SK-N-MC (cell line): Measurements from ENCODE around the gene KCNT2.

Experiments
- DNase-seq: peaks from one replicate; pipeline ENCODE4 v3.0.0-alpha.2; 2011; ENCODE audit warnings: low read depth, low spot score
- H3K27ac ChIP-seq: fragments of 200-600 bp; sonication (generic); 2 replicates; pipeline ENCODE4 v1.5.1; 2016; ENCODE audit warnings: mixed run types
- H3K36me3 ChIP-seq: fragments of 200-600 bp; sonication (generic); 2 replicates; pipeline ENCODE4 v1.6.1; 2017; ENCODE audit warnings: antibody characterized with exemption, low read length, mixed read lengths; ENCODE audit not compliant: insufficient read depth
- H3K4me3 ChIP-seq: fragments of 200-600 bp; sonication (generic); 2 replicates; pipeline ENCODE4 v1.5.1; 2016
- H3K9ac ChIP-seq: fragments of 200-600 bp; sonication (generic); 2 replicates; pipeline ENCODE4 v1.8.0; 2017; ENCODE audit warnings: mixed run types, mixed read lengths; ENCODE audit not compliant: insufficient read length
- H3K9me3 ChIP-seq: fragments of 200-600 bp; sonication (generic); 2 replicates; pipeline ENCODE4 v1.6.1; 2017; ENCODE audit warnings: low read depth, mild to moderate bottlenecking, antibody characterized with exemption, low read length, moderate library complexity, mixed read lengths
- EZH2 ChIP-seq: fragments of 200-600 bp; sonication (generic); IDR thresholded peaks from one replicate; pipeline ENCODE4 v1.6.1; 2017; ENCODE audit warnings: antibody characterized with exemption
- FOXP2 ChIP-seq: optimal IDR thresholded peaks from 2 replicates; pipeline ENCODE3; 2011; ENCODE audit warnings: mild to moderate bottlenecking, moderate library complexity; ENCODE audit not compliant: insufficient read depth; ENCODE audit errors: extremely low read length, control extremely low read depth
- POLR2AphosphoS5 ChIP-seq: IDR thresholded peaks from 2 replicates; pipeline ENCODE4 v1.6.1; 2012; ENCODE audit warnings: mild to moderate bottlenecking, low read depth, low read length, borderline replicate concordance

Gene KCNT2

GRCh38 chr1:196607981-196608380 lies 259 bp downstream of the KCNT2 start:
- Histone ChIP-seq H3K9me3 (no peaks in the 10 kb centered on the region), H3K36me3 (no peaks in the 10 kb centered on the region), H3K4me3 (peak overlapping the region; percentile 71), H3K27ac (no peak overlapping the region), H3K9ac (no peak overlapping the region)
- TF ChIP-seq POLR2AphosphoS5 (no peak), EZH2 (no peak), FOXP2 (no peak)
- no peak for DNase-seq

- H3K36me3 ChIP-seq = no peaks in the 10 kb centered on the region
- DNase-seq = no peak
- no peak overlapping the region for H3K4me3 ChIP-seq
- H3K9ac ChIP-seq = no peak overlapping the region
- no peaks in the 10 kb centered on the region for H3K9me3 ChIP-seq
- TF ChIP-seq EZH2 = no peak
- TF ChIP-seq POLR2AphosphoS5 = no peak
- no peak for TF ChIP-seq FOXP2
- H3K27ac ChIP-seq = no peak overlapping the region
Observed at GRCh38 chr1:196603651-196604050, 4.6 kb downstream of the KCNT2 start.

- DNase-seq = no peak
- H3K36me3 ChIP-seq = no peaks in the 10 kb centered on the region
- H3K9me3 ChIP-seq = no peaks in the 10 kb centered on the region
- no peak overlapping the region for H3K4me3 ChIP-seq
- TF ChIP-seq EZH2 (no peak), POLR2AphosphoS5 (no peak), FOXP2 (no peak)
- H3K9ac ChIP-seq = no peak overlapping the region
- H3K27ac ChIP-seq = no peak overlapping the region
Observed at GRCh38 chr1:196598942-196599748, 9.1 kb downstream of the KCNT2 start.

- TF ChIP-seq EZH2 (no peak), FOXP2 (no peak), POLR2AphosphoS5 (no peak)
- Histone ChIP-seq H3K9ac (no peak overlapping the region), H3K4me3 (no peak overlapping the region), H3K27ac (no peak overlapping the region), H3K36me3 (no peaks in the 10 kb centered on the region), H3K9me3 (no peaks in the 10 kb centered on the region)
- no peak for DNase-seq
Observed at GRCh38 chr1:196594700-196595099, 13.5 kb downstream of the KCNT2 start.

GRCh38 chr1:196593955-196594354 lies 14.3 kb downstream of the KCNT2 start:
- TF ChIP-seq POLR2AphosphoS5 (no peak), EZH2 (no peak), FOXP2 (no peak)
- no peak for DNase-seq
- no peak overlapping the region for H3K4me3 ChIP-seq
- H3K9me3 ChIP-seq = no peaks in the 10 kb centered on the region
- H3K36me3 ChIP-seq = no peaks in the 10 kb centered on the region
- no peak overlapping the region for H3K9ac ChIP-seq
- no peak overlapping the region for H3K27ac ChIP-seq

GRCh38 chr1:196590959-196591358 lies 17.3 kb downstream of the KCNT2 start:
- no peaks in the 10 kb centered on the region for H3K9me3 ChIP-seq
- DNase-seq = no peak
- H3K4me3 ChIP-seq = no peak overlapping the region
- H3K36me3 ChIP-seq = no peaks in the 10 kb centered on the region
- H3K9ac ChIP-seq = no peak overlapping the region
- H3K27ac ChIP-seq = no peak overlapping the region
- TF ChIP-seq FOXP2 = no peak
- TF ChIP-seq POLR2AphosphoS5 = no peak
- no peak for TF ChIP-seq EZH2

- no peak overlapping the region for H3K4me3 ChIP-seq
- no peak overlapping the region for H3K9ac ChIP-seq
- no peak overlapping the region for H3K27ac ChIP-seq
- no peaks in the 10 kb centered on the region for H3K36me3 ChIP-seq
- TF ChIP-seq POLR2AphosphoS5 (no peak), EZH2 (no peak), FOXP2 (no peak)
- no peak for DNase-seq
- H3K9me3 ChIP-seq = no peaks in the 10 kb centered on the region
Observed at GRCh38 chr1:196590012-196590708, 18.1 kb downstream of the KCNT2 start.

GRCh38 chr1:196584696-196585095 lies 23.5 kb downstream of the KCNT2 start:
- no peak for DNase-seq
- Histone ChIP-seq H3K4me3 (no peak overlapping the region), H3K36me3 (no peaks in the 10 kb centered on the region), H3K9ac (no peak overlapping the region), H3K27ac (no peak overlapping the region), H3K9me3 (no peaks in the 10 kb centered on the region)
- TF ChIP-seq FOXP2 (no peak), POLR2AphosphoS5 (no peak), EZH2 (no peak)
